Endothelial cell of umbilical vein (primary cell): ENCODE results near the gene RABL3. TPM values are rescaled to one million over a fixed set of nuclear protein-coding genes. Genes with fewer than 3 reads are reported as not detected.

Experiments
- BruUV-seq: library from RNA; stranded (reverse); fragments of 400-500 nt; replicated peaks from 2 replicates; lab custom pipeline; 2021; lab: Mats Ljungman, UMichigan
- CTCF ChIA-PET: fragments of 300-600, 350-600 bp; sonication (Branson Sonifier 250); formaldehyde crosslinking; loops from one replicate; lab custom pipeline; 2021; ENCODE audit warnings: antibody characterized with exemption, inconsistent platforms; lab: Charles Lee
- POLR2A ChIA-PET: fragments of 300-600, 350-600 bp; sonication (Branson Sonifier 250); formaldehyde crosslinking; loops from one replicate; lab custom pipeline; 2021; ENCODE audit warnings: antibody characterized with exemption, inconsistent platforms; lab: Charles Lee
- DNase-seq: peaks from one replicate; pipeline ENCODE4 v3.0.0-alpha.2; 2011; ENCODE audit warnings: low read depth, low spot score
- FAIRE-seq: peaks from 2 replicates; lab custom pipeline; 2011; peaks lifted over from hg19 to GRCh38; lab: Jason Lieb, UNC
- H2AFZ ChIP-seq: 2 replicates; pipeline ENCODE4 v1.6.0; 2012; ENCODE audit warnings: low read depth, low read length, control low read depth, inconsistent platforms
- H3K27ac ChIP-seq: 2 replicates; pipeline ENCODE4 v1.5.1; 2011; ENCODE audit warnings: low read depth, mild to moderate bottlenecking, control low read depth, low read length, moderate library complexity; ENCODE audit not compliant: insufficient read depth
- H3K27me3 ChIP-seq, 2 experiments: 2 replicates each; pipeline versions ENCODE4 v1.6.0 to v1.6.1; 2011; ENCODE audit warnings: low read length in 2 of 2, mixed read lengths in 1 of 2; ENCODE audit not compliant: control insufficient read depth in 2 of 2, insufficient read depth in 2 of 2
- H3K36me3 ChIP-seq, 2 experiments: 2 replicates in 1 of 2; 3 replicates in 1 of 2; pipeline ENCODE4 v1.5.1; 2011; ENCODE audit warnings: low read length in 2 of 2, mild to moderate bottlenecking in 1 of 2, moderate library complexity in 1 of 2; ENCODE audit not compliant: control insufficient read depth in 2 of 2, insufficient read depth in 2 of 2; ENCODE audit errors: extremely low read depth in 1 of 2
- H3K4me1 ChIP-seq: 3 replicates; pipeline ENCODE4 v1.5.1; 2011; ENCODE audit warnings: mild to moderate bottlenecking, low read length; ENCODE audit not compliant: control insufficient read depth, insufficient read depth; ENCODE audit errors: extremely low read depth
- H3K4me2 ChIP-seq: 2 replicates; pipeline ENCODE4 v1.6.1; 2011; ENCODE audit warnings: low read length, control low read depth, mixed read lengths; ENCODE audit not compliant: insufficient read depth
- H3K4me3 ChIP-seq, 3 experiments: fragments of 200-600 bp in 1 of 3; sonication (generic), shearing (Covaris generic) in 1 of 3; replicated peaks in 1 of 3; 2 replicates each; pipeline ENCODE4 v1.5.1; 2011 to 2016; ENCODE audit warnings: control low read depth in 3 of 3, low read length in 3 of 3, mild to moderate bottlenecking in 2 of 3, inconsistent platforms in 1 of 3, low read depth in 1 of 3, moderate library complexity in 1 of 3; ENCODE audit not compliant: insufficient read depth in 1 of 3
- H3K79me2 ChIP-seq: 2 replicates; pipeline ENCODE4 v1.6.0; 2012; ENCODE audit warnings: low read length, inconsistent platforms; ENCODE audit not compliant: control insufficient read depth, insufficient read depth
- H3K9ac ChIP-seq: replicated peaks from 2 replicates; pipeline ENCODE3; 2011; ENCODE audit warnings: low read length, control low read depth; ENCODE audit not compliant: insufficient read depth; ENCODE audit errors: extremely low read depth
- H3K9me1 ChIP-seq: replicated peaks from 3 replicates; pipeline ENCODE4 v1.6.0; 2011; ENCODE audit warnings: mild to moderate bottlenecking, low read length; ENCODE audit not compliant: control insufficient read depth, insufficient read depth; ENCODE audit errors: extremely low read depth
- H3K9me3 ChIP-seq: replicated peaks from 2 replicates; pipeline ENCODE4 v1.5.1; 2012; ENCODE audit warnings: low read length, inconsistent platforms; ENCODE audit not compliant: control insufficient read depth, insufficient read depth
- H4K20me1 ChIP-seq: replicated peaks from 2 replicates; pipeline ENCODE3; 2011; ENCODE audit warnings: mild to moderate bottlenecking, low read length; ENCODE audit not compliant: control insufficient read depth, insufficient read depth; ENCODE audit errors: extremely low read depth
- CTCF ChIP-seq, 2 donors: IDR thresholded peaks; 1 replicate in 1 of 2; 2 replicates in 1 of 2; pipeline ENCODE4 v1.5.1; 2011; ENCODE audit warnings: low read length in 2 of 2, mild to moderate bottlenecking in 2 of 2, moderate library complexity in 2 of 2, control low read depth in 1 of 2, inconsistent platforms in 1 of 2, low read depth in 1 of 2; ENCODE audit not compliant: insufficient read depth in 1 of 2; ENCODE audit errors: extremely low read depth in 1 of 2
- EZH2 ChIP-seq: IDR thresholded peaks from 2 replicates; pipeline ENCODE4 v1.6.1; 2012; ENCODE audit warnings: borderline replicate concordance, low read depth, mild to moderate bottlenecking, moderate library complexity, low read length, inconsistent platforms; ENCODE audit not compliant: severe bottlenecking
- FOS ChIP-seq: IDR thresholded peaks from 2 replicates; pipeline ENCODE4 v1.6.1; 2011; ENCODE audit warnings: mild to moderate bottlenecking, low read length, moderate library complexity, borderline replicate concordance; ENCODE audit not compliant: insufficient read depth
- GATA2 ChIP-seq: IDR thresholded peaks from 2 replicates; pipeline ENCODE4 v1.7.0; 2011; ENCODE audit warnings: low read depth, mild to moderate bottlenecking, moderate library complexity, mixed read lengths, low read length; ENCODE audit not compliant: insufficient read length, insufficient read depth
- JUN ChIP-seq: IDR thresholded peaks from 2 replicates; pipeline ENCODE4 v1.6.1; 2011; ENCODE audit warnings: borderline replicate concordance, low read depth; ENCODE audit not compliant: insufficient read length, insufficient read depth
- MYC ChIP-seq: IDR thresholded peaks from one replicate; pipeline ENCODE4 v1.6.1; 2011; ENCODE audit warnings: mild to moderate bottlenecking, low read depth, low read length
- POLR2A ChIP-seq: IDR thresholded peaks from 2 replicates; pipeline ENCODE4 v1.6.1; 2012; ENCODE audit warnings: low read depth, mild to moderate bottlenecking, control low read depth, low read length
- POLR2AphosphoS5 ChIP-seq: IDR thresholded peaks from 2 replicates; pipeline ENCODE4 v1.6.1; 2012; ENCODE audit warnings: low read depth, mild to moderate bottlenecking, control low read depth, low read length, moderate library complexity; ENCODE audit not compliant: insufficient read depth
- dilution Hi-C: fragments of 300-500 bp; cut with MboI; formaldehyde crosslinking; loops from one replicate; pipeline ENCODE4 v1.15.0; 2019; ENCODE audit warnings: low sequenced_read_pairs; ENCODE audit not compliant: extremely low pct_ligation_motif_present
- intact Hi-C: fragments of 100-400 bp; cut with micrococcal nuclease; formaldehyde crosslinking; loops from one replicate; pipeline ENCODE4 v1.10.0; 2022
- polyA plus RNA-seq, 4 experiments: library from polyadenylated mRNA; depleted of rRNA in 3 of 4; stranded (reverse) in 3 of 4; unstranded in 1 of 4; fragments of >200 nt; gene quantifications; 2 replicates each; pipeline versions ENCODE4 v1.2.1 to v1.2.3, GENCODE V29; 2011 to 2012; ENCODE audit warnings: missing spikeins in 1 of 4
- total RNA-seq: library from RNA; stranded (reverse); gene quantifications from 2 replicates; pipeline ENCODE4 v1.2.3, GENCODE V29; 2021
- TF ChIP-seq, protein P1 (sequence below): IDR thresholded peaks from 2 replicates; pipeline ENCODE4 v1.6.1; 2011; ENCODE audit not compliant: insufficient read depth, insufficient read length

RABL3 gene
- total and polyA plus RNA-seq, 2 donors (not counting 3 experiments of a cell fraction or from before 2014, with no cell fraction given) = 4.3 to 24.9 TPM

DNA sequence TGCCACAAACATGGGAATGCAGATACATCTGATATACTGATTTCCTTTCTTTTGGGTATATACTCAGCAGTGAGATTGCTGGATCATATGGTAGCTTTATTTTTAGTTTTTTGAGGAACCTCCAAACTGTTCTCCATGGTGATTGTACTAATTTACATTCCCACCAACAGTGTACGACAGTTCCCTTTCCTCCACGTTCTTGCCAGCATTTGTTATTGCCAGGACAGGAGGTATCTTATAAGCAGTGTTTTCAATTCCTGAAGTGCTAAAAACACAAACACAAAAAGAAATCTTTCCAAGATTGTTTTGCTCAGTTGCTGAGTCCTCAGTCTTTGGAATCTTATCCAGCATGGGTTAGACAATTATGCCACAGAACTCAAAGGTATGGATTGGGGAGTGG lies 13.7 kb upstream of the RABL3 start:
- ChIA-PET POLR2A (no interaction called here), CTCF (no interaction called here)
- FAIRE-seq (no peak), DNase-seq (no peak)
- no TSS peak for BruUV-seq
- Histone ChIP-seq H3K9me3 (no peaks in the 10 kb centered on the region), H3K4me1 (no peaks in the 10 kb centered on the region), H3K27me3 (no peaks in the 10 kb centered on the region), H4K20me1 (no peaks in the 10 kb centered on the region), H3K27ac (no peak overlapping the region), H3K36me3 (no peaks in the 10 kb centered on the region), H3K9ac (no peak overlapping the region), H3K79me2 (peaks cover 46% of the 10 kb centered on the region), H2AFZ (no peak overlapping the region), H3K4me3 (no peak overlapping the region), H3K4me2 (no peak overlapping the region), H3K9me1 (no peaks in the 10 kb centered on the region)
- dilution Hi-C loops = no loop called here
- intact Hi-C loops = no loop called here
- TF ChIP-seq POLR2AphosphoS5 = no peak

DNA sequence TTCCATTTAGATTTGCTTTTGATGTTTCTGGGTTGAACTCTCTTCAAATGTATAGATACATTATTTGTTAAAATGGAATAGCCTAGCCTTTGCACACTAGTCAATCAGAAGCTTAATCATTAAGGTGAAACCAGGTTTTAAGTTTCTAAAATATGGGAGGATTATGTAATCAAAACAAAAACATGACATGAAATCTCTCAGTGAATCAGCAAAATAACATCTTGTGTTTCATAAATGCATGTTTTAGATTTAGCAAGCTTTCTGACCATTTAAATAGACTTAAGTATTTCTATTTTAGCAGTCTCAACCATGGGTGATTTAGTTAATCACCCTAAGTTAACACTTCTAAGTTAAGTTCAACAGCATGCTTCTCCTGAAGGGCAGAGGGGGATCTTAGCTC lies 11.5 kb upstream of the RABL3 start:
- no peak for FAIRE-seq
- dilution Hi-C loops (no loop called here), intact Hi-C loops (no loop called here)
- no peaks in the 10 kb centered on the region for H3K9me1 ChIP-seq
- no peaks in the 10 kb centered on the region for H4K20me1 ChIP-seq
- H3K4me1 ChIP-seq = no peaks in the 10 kb centered on the region
- no peak overlapping the region for H2AFZ ChIP-seq
- H3K9me3 ChIP-seq = no peaks in the 10 kb centered on the region
- no peak overlapping the region for H3K4me2 ChIP-seq
- no peak overlapping the region for H3K27ac ChIP-seq
- no peak overlapping the region for H3K9ac ChIP-seq
- peaks cover 0 to 3% of the 10 kb centered on the region in 2 experiments for H3K36me3 ChIP-seq
- POLR2A ChIA-PET = no interaction called here
- peaks cover 51% of the 10 kb centered on the region for H3K79me2 ChIP-seq
- TF ChIP-seq JUN (no peak), POLR2AphosphoS5 (no peak), EZH2 (no peak), POLR2A (no peak), GATA2 (no peak), MYC (no peak), CTCF (IDR thresholded peaks at IDR 0.05; ENCODE audit: extremely low read depth in 1 of 2, insufficient read depth in 1 of 2, low read depth in 1 of 2, low read length in 2 of 2) (no peak), FOS (no peak)
- TF ChIP-seq, protein P1, sequence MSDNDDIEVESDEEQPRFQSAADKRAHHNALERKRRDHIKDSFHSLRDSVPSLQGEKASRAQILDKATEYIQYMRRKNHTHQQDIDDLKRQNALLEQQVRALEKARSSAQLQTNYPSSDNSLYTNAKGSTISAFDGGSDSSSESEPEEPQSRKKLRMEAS = no peak
- no peak for DNase-seq
- CTCF ChIA-PET = interaction anchor here (0.9 to 1.1 kb wide), 4 partner anchors 10 to 186 kb away, joined by 3 to 6 read pairs (median 4); no protein-coding TSS in a partner anchor
- H3K27me3 ChIP-seq = no peaks in the 10 kb centered on the region
- BruUV-seq = no TSS peak
- H3K4me3 ChIP-seq = no peak overlapping the region
